ENCODE results near the gene MRE11.

The MRE11 gene

DNA sequence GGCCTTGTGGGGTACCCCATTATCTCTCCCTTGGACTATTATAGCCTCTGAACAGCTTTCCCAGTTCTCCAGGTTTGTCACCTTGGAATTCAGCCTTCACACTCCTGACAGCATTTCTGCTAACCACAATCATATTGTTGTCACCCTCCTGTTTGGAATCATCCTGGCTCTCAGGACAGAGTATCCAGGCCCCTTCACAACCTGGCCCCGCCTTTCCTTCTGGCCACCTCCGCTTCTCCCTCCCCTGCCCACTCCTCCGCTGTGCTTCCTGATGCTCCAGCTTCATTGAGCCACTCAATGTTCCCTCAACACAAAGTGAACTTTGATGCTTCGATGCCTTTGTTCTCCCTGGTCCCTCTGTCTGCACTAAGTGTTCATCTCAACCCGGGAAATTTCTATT is 95.5 kb downstream of the MRE11 start:
- TF ChIP-seq SIN3A (IDR thresholded peaks at IDR 0.05; ENCODE audit: borderline replicate concordance, insufficient read depth, low read length) (no peak), TAF1 (IDR thresholded peaks at IDR 0.05; ENCODE audit: borderline replicate concordance, insufficient read depth, low read length) (no peak), POLR2AphosphoS5 (IDR thresholded peaks at IDR 0.05; ENCODE audit: low read depth, low read length) (no peak), FOXP2 (optimal IDR thresholded peaks at IDR 0.05; ENCODE audit: borderline replicate concordance, extremely low read depth, extremely low read length, insufficient read depth) (no peak), REST (IDR thresholded peaks at IDR 0.05; ENCODE audit: insufficient read depth in 1 of 2, low read depth in 2 of 2, low read length in 2 of 2) (no peak)

DNA sequence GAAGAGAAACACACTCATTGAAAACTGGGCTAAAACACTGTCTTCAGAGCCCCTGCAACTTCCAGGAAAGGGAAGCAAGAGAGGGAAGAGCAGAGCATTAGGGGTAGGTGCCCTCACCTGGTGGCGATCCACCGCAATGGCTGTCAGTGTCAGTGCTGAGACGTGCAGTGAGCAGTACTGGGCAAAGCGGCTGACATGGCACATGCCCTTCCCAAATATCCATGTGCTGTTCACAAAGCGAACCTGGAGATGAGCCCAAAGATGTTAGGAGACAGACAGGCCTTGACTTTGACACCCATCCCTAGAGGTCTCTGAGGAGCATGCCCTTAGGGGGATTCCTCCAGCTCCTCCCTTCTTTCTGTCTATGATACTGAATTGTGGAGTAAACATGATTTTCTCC is 97.4 kb downstream of the MRE11 start:
- TF ChIP-seq POLR2AphosphoS5 (IDR thresholded peaks at IDR 0.05; ENCODE audit: low read depth, low read length): no peak
- no peak for TF ChIP-seq TAF1 (IDR thresholded peaks at IDR 0.05; ENCODE audit: borderline replicate concordance, insufficient read depth, low read length)
- TF ChIP-seq SIN3A (IDR thresholded peaks at IDR 0.05; ENCODE audit: borderline replicate concordance, insufficient read depth, low read length): no peak
- TF ChIP-seq REST (IDR thresholded peaks at IDR 0.05; ENCODE audit: insufficient read depth in 1 of 2, low read depth in 2 of 2, low read length in 2 of 2): no peak
- no peak for TF ChIP-seq FOXP2 (optimal IDR thresholded peaks at IDR 0.05; ENCODE audit: borderline replicate concordance, extremely low read depth, extremely low read length, insufficient read depth)

DNA sequence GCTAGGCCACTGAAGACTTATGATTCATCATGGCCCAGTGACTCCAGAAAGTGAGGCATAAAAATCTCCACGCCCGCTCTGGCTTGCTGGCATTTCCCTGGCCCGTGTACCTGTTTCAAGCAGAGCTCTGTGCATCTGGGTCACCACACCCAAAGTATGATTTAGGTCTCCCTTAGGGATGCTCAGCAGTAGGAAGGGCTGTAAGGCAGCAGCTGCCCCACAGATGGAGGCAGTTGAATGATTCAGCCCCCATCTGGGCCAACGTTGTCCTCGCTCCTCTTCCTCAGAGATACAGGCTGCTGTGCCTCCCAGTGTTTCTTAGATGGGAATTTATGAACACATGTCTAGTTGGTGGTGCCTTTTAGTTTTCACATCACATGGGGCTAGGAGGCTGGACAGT is 114.0 kb downstream of the MRE11 start:
- no peak for TF ChIP-seq FOXP2 (optimal IDR thresholded peaks at IDR 0.05; ENCODE audit: borderline replicate concordance, extremely low read depth, extremely low read length, insufficient read depth)
- TF ChIP-seq TAF1 (IDR thresholded peaks at IDR 0.05; ENCODE audit: borderline replicate concordance, insufficient read depth, low read length): no peak
- no peak for TF ChIP-seq POLR2AphosphoS5 (IDR thresholded peaks at IDR 0.05; ENCODE audit: low read depth, low read length)
- no peak for TF ChIP-seq SIN3A (IDR thresholded peaks at IDR 0.05; ENCODE audit: borderline replicate concordance, insufficient read depth, low read length)
- no peak for TF ChIP-seq REST (IDR thresholded peaks at IDR 0.05; ENCODE audit: insufficient read depth in 1 of 2, low read depth in 2 of 2, low read length in 2 of 2)

GRCh38 chr11:94376841-94377240 is 116.8 kb downstream of the MRE11 start:
- TF ChIP-seq FOXP2 (optimal IDR thresholded peaks at IDR 0.05; ENCODE audit: borderline replicate concordance, extremely low read depth, extremely low read length, insufficient read depth) (no peak), TAF1 (IDR thresholded peaks at IDR 0.05; ENCODE audit: borderline replicate concordance, insufficient read depth, low read length) (no peak), REST (IDR thresholded peaks at IDR 0.05; ENCODE audit: insufficient read depth in 1 of 2, low read depth in 2 of 2, low read length in 2 of 2) (no peak), POLR2AphosphoS5 (IDR thresholded peaks at IDR 0.05; ENCODE audit: low read depth, low read length) (no peak), SIN3A (IDR thresholded peaks at IDR 0.05; ENCODE audit: borderline replicate concordance, insufficient read depth, low read length) (no peak)

Data from PFSK-1 (cell line).